ENCODE data around the gene ROCK1. TPM values are rescaled to one million over a fixed set of nuclear protein-coding genes. Genes with fewer than 3 reads are reported as not detected.

Gene ROCK1
- total RNA-seq, 4 donors from 2014 or later = 17.6 to 58.2 (median 24.8) TPM

- intact Hi-C loops (cut with DNase I) = no loop called here
- no peaks in the 10 kb centered on the region for H3K9me3 ChIP-seq
- H3K36me3 ChIP-seq = peaks cover 0 to 2% (median 0%) of the 10 kb centered on the region in 3 donors
- WGBS, 2 donors = 78 to 93% methylated on average over 5 to 7 of the region's 9 CpGs
- H3K27me3 ChIP-seq = no peaks in the 10 kb centered on the region
- no peak for DNase-seq
- peaks cover 0 to 39% (median 11%) of the 10 kb centered on the region in 3 donors for H3K4me1 ChIP-seq
- no peak overlapping the region for H3K4me3 ChIP-seq
- TF ChIP-seq CTCF (IDR thresholded peaks at IDR 0.05) (no peak), POLR2A (IDR thresholded peaks at IDR 0.05) (no peak)
- no peak overlapping the region for H3K27ac ChIP-seq
Observed at GRCh38 chr18:21099442-21099841, 12.2 kb downstream of the ROCK1 start.

GRCh38 chr18:21096760-21097159 is 14.9 kb downstream of the ROCK1 start:
- H3K4me1 ChIP-seq = peaks cover 0 to 28% (median 8%) of the 10 kb centered on the region in 3 donors
- intact Hi-C loops (cut with DNase I) = no loop called here
- 88 to 89% methylated on average over 2 of the region's 2 CpGs for whole genome bisulfite sequencing, 2 donors
- H3K9me3 ChIP-seq = no peaks in the 10 kb centered on the region
- DNase-seq = no peak
- TF ChIP-seq CTCF (IDR thresholded peaks at IDR 0.05) = no peak
- no peak for TF ChIP-seq POLR2A (IDR thresholded peaks at IDR 0.05)
- H3K36me3 ChIP-seq = peaks cover 0 to 4% (median 0%) of the 10 kb centered on the region in 3 donors
- no peaks in the 10 kb centered on the region for H3K27me3 ChIP-seq
- no peak overlapping the region for H3K4me3 ChIP-seq
- no peak overlapping the region for H3K27ac ChIP-seq

GRCh38 chr18:21093133-21093532 is 18.5 kb downstream of the ROCK1 start:
- DNase-seq = no peak
- peaks cover 0 to 5% (median 0%) of the 10 kb centered on the region in 3 donors for H3K4me1 ChIP-seq
- WGBS, 2 donors = 85% methylated on average over 3 of the region's 3 CpGs
- H3K9me3 ChIP-seq = no peaks in the 10 kb centered on the region
- peaks cover 0 to 4% (median 0%) of the 10 kb centered on the region in 3 donors for H3K36me3 ChIP-seq
- TF ChIP-seq POLR2A (IDR thresholded peaks at IDR 0.05) (no peak), CTCF (IDR thresholded peaks at IDR 0.05) (no peak)
- H3K27ac ChIP-seq = no peak overlapping the region
- no peak overlapping the region for H3K4me3 ChIP-seq
- intact Hi-C loops (cut with DNase I) = no loop called here
- H3K27me3 ChIP-seq = no peaks in the 10 kb centered on the region

GRCh38 chr18:21090680-21091079 is 20.9 kb downstream of the ROCK1 start:
- Histone ChIP-seq H3K27ac (no peak overlapping the region), H3K4me1 (no peaks in the 10 kb centered on the region), H3K9me3 (no peaks in the 10 kb centered on the region), H3K27me3 (no peaks in the 10 kb centered on the region), H3K4me3 (no peak overlapping the region), H3K36me3 (peaks cover 0 to 4% (median 0%) of the 10 kb centered on the region in 3 donors)
- 85 to 93% methylated on average over 2 of the region's 2 CpGs for WGBS, 2 donors
- DNase-seq = no peak
- intact Hi-C loops (cut with DNase I) = no loop called here
- TF ChIP-seq POLR2A (IDR thresholded peaks at IDR 0.05) (no peak), CTCF (IDR thresholded peaks at IDR 0.05) (no peak)

- Histone ChIP-seq H3K36me3 (no peaks in the 10 kb centered on the region), H3K4me3 (no peak overlapping the region), H3K9me3 (peaks cover 0 to 5% (median 0%) of the 10 kb centered on the region in 3 donors), H3K27me3 (no peaks in the 10 kb centered on the region), H3K27ac (no peak overlapping the region), H3K4me1 (peaks cover 0 to 6% (median 0%) of the 10 kb centered on the region in 3 donors)
- 71 to 81% methylated on average over 3 of the region's 3 CpGs for WGBS, 2 donors
- DNase-seq = no peak
- intact Hi-C loops (cut with DNase I) = no loop called here
- TF ChIP-seq CTCF (IDR thresholded peaks at IDR 0.05) = no peak
- TF ChIP-seq POLR2A (IDR thresholded peaks at IDR 0.05) = no peak
Observed at GRCh38 chr18:21085579-21086166, 25.9 kb downstream of the ROCK1 start.
